ENCODE measurements around the gene DHRS7B.
"Not testable (repeated sequence)": the region's sequence is repeated elsewhere in the genome, so short reads cannot be mapped to it uniquely, and the experiment has no call there.

Gene DHRS7B

GRCh38 chr17:21143695-21144094 is 16.9 kb downstream of the DHRS7B start:
- H3K4me3 ChIP-seq (ENCODE audit: low read length): no peak overlapping the region
- DNase-seq (ENCODE audit: low read depth): no peak
- TF ChIP-seq CTCF (IDR thresholded peaks at IDR 0.05; ENCODE audit: insufficient read depth, low read depth, low read length, missing control alignments): no peak

GRCh38 chr17:21144299-21144698 is 17.5 kb downstream of the DHRS7B start:
- H3K4me3 ChIP-seq (ENCODE audit: low read length); DNase-seq (ENCODE audit: low read depth): not testable (repeated sequence)

- TF ChIP-seq CTCF (IDR thresholded peaks at IDR 0.05; ENCODE audit: insufficient read depth, low read depth, low read length, missing control alignments): no peak
- no peak for DNase-seq (ENCODE audit: low read depth)
- H3K4me3 ChIP-seq (ENCODE audit: low read length): no peak overlapping the region
These were observed 19.7 kb downstream of the DHRS7B start for GRCh38 chr17:21146362-21147015.

- H3K4me3 ChIP-seq (ENCODE audit: low read length): no peak overlapping the region
- DNase-seq (ENCODE audit: low read depth): no peak
- no peak for TF ChIP-seq CTCF (IDR thresholded peaks at IDR 0.05; ENCODE audit: insufficient read depth, low read depth, low read length, missing control alignments)
These were observed 22.9 kb downstream of the DHRS7B start for GRCh38 chr17:21149621-21150020.

GRCh38 chr17:21152731-21153130 is 26.0 kb downstream of the DHRS7B start:
- TF ChIP-seq CTCF (IDR thresholded peaks at IDR 0.05; ENCODE audit: insufficient read depth, low read depth, low read length, missing control alignments): no peak
- no peak for DNase-seq (ENCODE audit: low read depth)
- H3K4me3 ChIP-seq (ENCODE audit: low read length): no peak overlapping the region

- DNase-seq (ENCODE audit: low read depth): no peak
- H3K4me3 ChIP-seq (ENCODE audit: low read length): no peak overlapping the region
- TF ChIP-seq CTCF (IDR thresholded peaks at IDR 0.05; ENCODE audit: insufficient read depth, low read depth, low read length, missing control alignments): no peak
These were observed 31.0 kb downstream of the DHRS7B start for GRCh38 chr17:21157586-21158370.

GRCh38 chr17:21160401-21160800 is 33.6 kb downstream of the DHRS7B start:
- no peak for TF ChIP-seq CTCF (IDR thresholded peaks at IDR 0.05; ENCODE audit: insufficient read depth, low read depth, low read length, missing control alignments)
- DNase-seq (ENCODE audit: low read depth): no peak
- H3K4me3 ChIP-seq (ENCODE audit: low read length): no peak overlapping the region

Measured in epithelial cell of esophagus (primary cell).